Measurements from ENCODE around the gene CCDC102B. TPM values are rescaled to one million over a fixed set of nuclear protein-coding genes. Genes with fewer than 3 reads are reported as not detected.

Gene CCDC102B
- total and polyA plus RNA-seq, 2 of the 8 experiments (the other 6 are each of a cell fraction or from before 2014, with no cell fraction given) = 0.80 to 1.1 TPM

GRCh38 chr18:68817584-68817983 is 19.7 kb downstream of the CCDC102B start (continued):
- TF ChIP-seq SP4 (IDR thresholded peaks at IDR 0.05; ENCODE audit: low read length) (no peak), CHD2 (IDR thresholded peaks at IDR 0.05; ENCODE audit: low read length) (no peak), NRF1 (IDR thresholded peaks at IDR 0.05; ENCODE audit: low read depth, low read length) (no peak)
